GM13977 (cell line): ENCODE measurements around the gene PIP5K1A.
"Not testable (repeated sequence)": the region's sequence is repeated elsewhere in the genome, so short reads cannot be mapped to it uniquely, and the experiment has no call there.

Experiments used
- DNase-seq: peaks from one replicate; pipeline ENCODE4 v3.0.0; 2012; ENCODE audit warnings: low spot score
- CTCF ChIP-seq: IDR thresholded peaks from 2 replicates; pipeline ENCODE4 v1.5.1; 2012; ENCODE audit warnings: mild to moderate bottlenecking, control low read depth; ENCODE audit not compliant: insufficient read depth; ENCODE audit errors: extremely low read depth, missing control alignments
- in situ Hi-C: fragments of 300-500 bp; cut with MboI; formaldehyde crosslinking; loops from one replicate; pipeline ENCODE4 v1.12.0; 2022; ENCODE audit warnings: low sequenced_read_pairs, low pct_unique_long_range_greater_than_20kb, mixed read lengths, inconsistent platforms; ENCODE audit not compliant: unreplicated experiment

PIP5K1A gene

GRCh38 chr1:151171190-151171589 is 27.2 kb upstream of the PIP5K1A start:
- in situ Hi-C loops, result no loop called here
- no peak for TF ChIP-seq CTCF
- DNase-seq, result no peak

GRCh38 chr1:151175041-151175741 is 23.2 kb upstream of the PIP5K1A start:
- in situ Hi-C loops, result no loop called here
- DNase-seq, result no peak
- TF ChIP-seq CTCF, result no peak

GRCh38 chr1:151175863-151176262 is 22.5 kb upstream of the PIP5K1A start, which contains the start of gene TMOD4:
Gene TMOD4 (minus strand): TSS chr1:151175981. CDS start chr1:151174875, 1,106 bp downstream.
- in situ Hi-C loops, result no loop called here
- peak; percentile 42 for TF ChIP-seq CTCF
- peak; percentile 55 for DNase-seq

GRCh38 chr1:151176514-151177045 is 21.8 kb upstream of the PIP5K1A start:
- no peak for TF ChIP-seq CTCF
- in situ Hi-C loops, result no loop called here
- no peak for DNase-seq

GRCh38 chr1:151184211-151184610 is 14.1 kb upstream of the PIP5K1A start:
- in situ Hi-C loops, result no loop called here
- DNase-seq, result no peak
- TF ChIP-seq CTCF, result no peak

- no peak for DNase-seq
- in situ Hi-C loops, result no loop called here
- no peak for TF ChIP-seq CTCF
These were observed 11.1 kb upstream of the PIP5K1A start for GRCh38 chr1:151187205-151187604.

GRCh38 chr1:151188667-151189066 is 9.7 kb upstream of the PIP5K1A start:
- DNase-seq, in situ Hi-C loops: not testable (repeated sequence)
